Activated CD8-positive, alpha-beta memory T cell treated with anti-CD3 and anti-CD28 coated beads, Interleukin-2, amount 50 U/mL, for 4 hours (primary cell): Measurements from ENCODE around the gene ZSCAN5C.
"Not testable (repeated sequence)": the region's sequence is repeated elsewhere in the genome, so short reads cannot be mapped to it uniquely, and the experiment has no call there.

Source experiments
- DNase-seq: peaks from one replicate; pipeline ENCODE4 v3.0.0-alpha.2; 2020

Gene ZSCAN5C

GRCh38 chr19:56193981-56194640 lies 8.0 kb upstream of the ZSCAN5C start:
- DNase-seq = no peak

GRCh38 chr19:56197646-56198045 lies 4.4 kb upstream of the ZSCAN5C start, which contains the start of gene ZSCAN5B:
Gene ZSCAN5B, minus strand, starts transcription at chr19:56197783. Its CDS starts 4,731 bp downstream, at chr19:56193052.
- not testable (repeated sequence) for DNase-seq

GRCh38 chr19:56199687-56200086 lies 2.4 kb upstream of the ZSCAN5C start:
- no peak for DNase-seq

GRCh38 chr19:56207581-56207980 lies 5.5 kb downstream of the ZSCAN5C start:
- DNase-seq = not testable (repeated sequence)

- no peak for DNase-seq
Measured at GRCh38 chr19:56209091-56209490, 7.0 kb downstream of the ZSCAN5C start.

GRCh38 chr19:56210036-56210435 lies 8.0 kb downstream of the ZSCAN5C start:
- not testable (repeated sequence) for DNase-seq

GRCh38 chr19:56211718-56212117 lies 9.6 kb downstream of the ZSCAN5C start:
- DNase-seq = no peak

- no peak for DNase-seq
Measured at GRCh38 chr19:56217039-56217949, 15.2 kb downstream of the ZSCAN5C start.

GRCh38 chr19:56218961-56219360 lies 16.9 kb downstream of the ZSCAN5C start:
- no peak for DNase-seq

GRCh38 chr19:56221442-56221841 lies 19.4 kb downstream of the ZSCAN5C start:
- DNase-seq = not testable (repeated sequence)

- DNase-seq = no peak
Measured at GRCh38 chr19:56221851-56222250, 19.8 kb downstream of the ZSCAN5C start.

GRCh38 chr19:56222901-56223300 lies 20.8 kb downstream of the ZSCAN5C start:
- DNase-seq = no peak

- DNase-seq = no peak
Measured at GRCh38 chr19:56223481-56223880, 21.4 kb downstream of the ZSCAN5C start.

- DNase-seq = no peak
Measured at GRCh38 chr19:56245121-56245740, 43.2 kb downstream of the ZSCAN5C start.

GRCh38 chr19:56245764-56246163 lies 43.7 kb downstream of the ZSCAN5C start:
- not testable (repeated sequence) for DNase-seq

GRCh38 chr19:56248736-56249338 lies 46.8 kb downstream of the ZSCAN5C start:
- DNase-seq = not testable (repeated sequence)

GRCh38 chr19:56252699-56253422 lies 50.8 kb downstream of the ZSCAN5C start:
- DNase-seq = peak; percentile 72

GRCh38 chr19:56253737-56254136 lies 51.7 kb downstream of the ZSCAN5C start:
- DNase-seq = no peak

GRCh38 chr19:56258272-56258671 lies 56.2 kb downstream of the ZSCAN5C start:
- DNase-seq = no peak
